Keratinocyte (primary cell): Measurements from ENCODE around the gene THUMPD3.

Experiments
- EZH2 ChIP-seq: IDR thresholded peaks from one replicate; pipeline ENCODE4 v1.6.1; 2012; ENCODE audit warnings: inconsistent platforms, mild to moderate bottlenecking, low read length, moderate library complexity
- TF ChIP-seq, protein P1 (sequence below), 3 experiments: IDR thresholded peaks in 1 of 3; conservative IDR thresholded peaks in 1 of 3; optimal IDR thresholded peaks in 1 of 3; 2 replicates in 2 of 3; 3 replicates in 1 of 3; pipeline versions ENCODE3 to v1.5.1; 2011; ENCODE audit warnings: low read length in 3 of 3, mild to moderate bottlenecking in 3 of 3, moderate library complexity in 2 of 3, control low read depth in 1 of 3, inconsistent platforms in 1 of 3; ENCODE audit not compliant: insufficient read depth in 2 of 3; ENCODE audit errors: extremely low read depth in 1 of 3

- TF ChIP-seq, protein P1, sequence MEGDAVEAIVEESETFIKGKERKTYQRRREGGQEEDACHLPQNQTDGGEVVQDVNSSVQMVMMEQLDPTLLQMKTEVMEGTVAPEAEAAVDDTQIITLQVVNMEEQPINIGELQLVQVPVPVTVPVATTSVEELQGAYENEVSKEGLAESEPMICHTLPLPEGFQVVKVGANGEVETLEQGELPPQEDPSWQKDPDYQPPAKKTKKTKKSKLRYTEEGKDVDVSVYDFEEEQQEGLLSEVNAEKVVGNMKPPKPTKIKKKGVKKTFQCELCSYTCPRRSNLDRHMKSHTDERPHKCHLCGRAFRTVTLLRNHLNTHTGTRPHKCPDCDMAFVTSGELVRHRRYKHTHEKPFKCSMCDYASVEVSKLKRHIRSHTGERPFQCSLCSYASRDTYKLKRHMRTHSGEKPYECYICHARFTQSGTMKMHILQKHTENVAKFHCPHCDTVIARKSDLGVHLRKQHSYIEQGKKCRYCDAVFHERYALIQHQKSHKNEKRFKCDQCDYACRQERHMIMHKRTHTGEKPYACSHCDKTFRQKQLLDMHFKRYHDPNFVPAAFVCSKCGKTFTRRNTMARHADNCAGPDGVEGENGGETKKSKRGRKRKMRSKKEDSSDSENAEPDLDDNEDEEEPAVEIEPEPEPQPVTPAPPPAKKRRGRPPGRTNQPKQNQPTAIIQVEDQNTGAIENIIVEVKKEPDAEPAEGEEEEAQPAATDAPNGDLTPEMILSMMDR (optimal IDR thresholded peaks at IDR 0.05 in 1 of 3, IDR thresholded peaks at IDR 0.05 in 1 of 3, conservative IDR thresholded peaks at IDR 0.05 in 1 of 3; ENCODE audit: extremely low read depth in 1 of 3, insufficient read depth in 2 of 3, low read length in 3 of 3) = no peak
- no peak for TF ChIP-seq EZH2
Measured at GRCh38 chr3:9390265-9390888, 27.5 kb downstream of the THUMPD3 start.
